ENCODE measurements around the gene ANKRD33B.

- no peak for TF ChIP-seq CTCF (conservative IDR thresholded peaks at IDR 0.05 in 1 of 2, IDR thresholded peaks at IDR 0.05 in 1 of 2; ENCODE audit: low read depth in 1 of 2, low read length in 2 of 2)
- TF ChIP-seq EZH2 (IDR thresholded peaks at IDR 0.05; ENCODE audit: low read length, missing control alignments), result no peak
Measured at GRCh38 chr5:10649666-10650380, 86.0 kb downstream of the ANKRD33B start.

Data from fibroblast of lung (primary cell).